ENCODE measurements around the gene CHAC1. TPM values are rescaled to one million over a fixed set of nuclear protein-coding genes. Genes with fewer than 3 reads are reported as not detected.

Gene CHAC1
- total RNA-seq, 5 donors from 2014 or later (not counting 1 experiment from before 2014, with no cell fraction given), result 0.44 to 7.5 (median 7.2) TPM

DNA sequence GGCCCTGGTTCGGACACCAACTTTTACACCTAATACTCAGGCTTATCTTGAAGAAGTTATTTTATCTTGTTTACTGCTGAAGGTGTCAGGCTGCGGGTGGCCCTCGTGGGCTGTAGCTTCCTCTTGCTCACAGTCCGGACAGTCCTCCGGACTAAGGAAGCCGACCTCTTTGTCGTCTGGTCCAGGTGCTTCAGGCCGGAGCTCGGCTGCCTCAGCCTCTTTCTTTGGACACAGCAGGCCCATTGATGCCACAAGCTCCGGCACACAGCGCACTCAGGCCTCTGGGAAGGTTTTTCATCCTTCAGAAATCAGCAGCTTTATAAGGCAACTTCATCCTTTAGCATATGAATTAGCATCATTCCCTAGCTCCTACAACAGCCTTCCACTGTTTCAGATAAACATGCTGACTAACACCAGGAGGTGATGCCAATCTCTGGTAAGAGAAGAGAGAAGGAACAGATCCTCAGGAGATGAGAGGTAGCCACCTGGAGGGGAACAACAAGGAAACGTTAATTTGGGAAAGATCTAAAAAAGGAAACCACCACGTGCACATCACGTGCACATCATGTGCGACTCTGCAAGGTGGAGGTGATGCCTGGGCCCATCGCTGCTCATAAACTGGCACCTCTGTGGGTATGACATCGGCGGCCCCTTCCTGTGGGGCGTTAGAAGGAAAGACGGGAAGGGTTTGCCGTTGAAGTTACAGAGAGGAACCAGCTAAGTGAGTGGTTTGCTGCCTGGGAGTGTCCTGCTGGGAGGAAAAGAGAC lies 4.4 kb upstream of the CHAC1 start:
- no peak overlapping the region for H3K4me3 ChIP-seq (ENCODE audit: control insufficient read depth in 1 of 2, extremely low read depth in 1 of 2, low read length in 1 of 2)
- ChIA-PET CTCF (interaction anchor here in 1 of 2 donors (0.6 kb wide), 2 partner anchors 309 to 744 kb away, joined by 3 to 4 read pairs; no protein-coding TSS in a partner anchor), POLR2A (interaction anchor here (0.6 kb wide), 2 partner anchors 19 to 312 kb away, joined by 3 to 5 read pairs; no protein-coding TSS in a partner anchor)
- ATAC-seq (replicated peaks in 1 of 4) (no peak), DNase-seq (no peak)
- Mint-ChIP-seq H3K27me3 (peaks cover 0 to 3% of the 10 kb centered on the region in 2 donors), H3K4me1 (peaks cover 14 to 23% (median 14%) of the 10 kb centered on the region in 3 donors), H3K4me3 (no peak overlapping the region), H3K27ac (no peak overlapping the region), H3K9me3 (no peaks in the 10 kb centered on the region), H3K36me3 (no peaks in the 10 kb centered on the region)
- H3K9me3 ChIP-seq, result no peaks in the 10 kb centered on the region
- no peak overlapping the region for H3K27ac ChIP-seq (ENCODE audit: low read length)
- peaks cover 0 to 9% of the 10 kb centered on the region in 2 experiments for H3K27me3 ChIP-seq (replicated peaks in 1 of 2; ENCODE audit: control insufficient read depth in 2 of 2, extremely low read depth in 1 of 2, insufficient read depth in 2 of 2, low read length in 1 of 2)
- peaks cover 5 to 15% of the 10 kb centered on the region in 2 experiments for H3K4me1 ChIP-seq (ENCODE audit: control insufficient read depth in 1 of 2, extremely low read depth in 1 of 2, insufficient read depth in 2 of 2, low read length in 2 of 2)
- WGBS (ENCODE audit: insufficient coverage), result 73% methylated on average over 14 of the region's 21 CpGs
- no peaks in the 10 kb centered on the region for H3K36me3 ChIP-seq (ENCODE audit: control insufficient read depth in 2 of 2, extremely low read depth in 1 of 2, insufficient read depth in 1 of 2, low read length in 1 of 2)

DNA sequence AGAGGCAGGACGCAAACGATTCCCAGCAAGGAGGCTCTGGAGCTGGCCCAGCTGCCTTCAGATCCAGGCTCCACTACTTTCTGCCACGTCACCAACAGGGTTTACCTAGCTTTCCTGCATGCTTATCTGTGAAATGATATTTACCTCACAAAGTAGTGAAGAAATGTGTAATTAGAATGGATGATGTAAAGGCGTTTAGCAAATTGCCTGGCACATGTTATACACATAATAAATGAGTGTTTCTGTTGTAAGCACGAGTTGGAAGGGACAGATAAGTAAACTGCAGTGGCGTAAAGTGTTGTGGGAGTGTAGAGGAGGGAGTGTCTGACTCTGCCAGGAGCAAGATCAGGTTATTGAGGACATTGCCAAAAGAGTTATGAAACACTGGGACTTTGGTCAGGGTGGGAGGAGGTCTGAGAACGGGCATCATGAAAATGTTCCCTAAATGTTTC lies 3.5 kb upstream of the CHAC1 start:
- Mint-ChIP-seq H3K27ac (no peak overlapping the region), H3K36me3 (no peaks in the 10 kb centered on the region), H3K4me1 (peaks cover 11 to 25% (median 19%) of the 10 kb centered on the region in 3 donors), H3K9me3 (no peaks in the 10 kb centered on the region), H3K4me3 (no peak overlapping the region), H3K27me3 (peaks cover 0 to 3% of the 10 kb centered on the region in 2 donors)
- Histone ChIP-seq H3K27me3 (replicated peaks in 1 of 2; ENCODE audit: control insufficient read depth in 2 of 2, extremely low read depth in 1 of 2, insufficient read depth in 2 of 2, low read length in 1 of 2) (peaks cover 0 to 6% of the 10 kb centered on the region in 2 experiments), H3K36me3 (ENCODE audit: control insufficient read depth in 2 of 2, extremely low read depth in 1 of 2, insufficient read depth in 1 of 2, low read length in 1 of 2) (no peaks in the 10 kb centered on the region), H3K9me3 (no peaks in the 10 kb centered on the region), H3K4me3 (ENCODE audit: control insufficient read depth in 1 of 2, extremely low read depth in 1 of 2, low read length in 1 of 2) (no peak overlapping the region), H3K4me1 (ENCODE audit: control insufficient read depth in 1 of 2, extremely low read depth in 1 of 2, insufficient read depth in 2 of 2, low read length in 2 of 2) (peaks cover 7 to 19% of the 10 kb centered on the region in 2 experiments), H3K27ac (ENCODE audit: low read length) (no peak overlapping the region)
- DNase-seq (no peak), ATAC-seq (replicated peaks in 1 of 4) (no peak)
- WGBS (ENCODE audit: insufficient coverage), result 66% methylated on average over 5 of the region's 7 CpGs
- CTCF ChIA-PET, result interaction anchor here in 1 of 2 donors (0.6 kb wide), 1 partner anchor 310 kb away, joined by 4 read pairs; no protein-coding TSS in a partner anchor
- POLR2A ChIA-PET, result interaction anchor here (0.6 kb wide), 2 partner anchors 18 to 312 kb away, joined by 3 to 5 read pairs; no protein-coding TSS in a partner anchor

GRCh38 chr15:40951764-40952163 lies 1.5 kb upstream of the CHAC1 start:
- peaks cover 0 to 3% of the 10 kb centered on the region in 2 donors for H3K27me3 Mint-ChIP-seq
- no peak for ATAC-seq (replicated peaks in 1 of 4)
- ChIA-PET CTCF (interaction anchor here (0.7 to 1.5 kb wide), 4 partner anchors 10 to 148 kb away, joined by 3 read pairs; no protein-coding TSS in a partner anchor), POLR2A (interaction anchor here in 1 of 2 donors (1.1 kb wide), 1 partner anchor 11 kb away, joined by 12 read pairs; no protein-coding TSS in a partner anchor)
- peak overlapping the region; percentile 89 to 92 (median 89) for H3K4me3 Mint-ChIP-seq
- H3K27ac ChIP-seq (ENCODE audit: low read length), result no peak overlapping the region
- peaks cover 11 to 21% (median 17%) of the 10 kb centered on the region in 3 donors for H3K4me1 Mint-ChIP-seq
- no peak for DNase-seq
- 100% methylated on average over 1 of the region's 4 CpGs for WGBS (ENCODE audit: insufficient coverage)
- H3K9me3 ChIP-seq, result no peaks in the 10 kb centered on the region
- no peaks in the 10 kb centered on the region for H3K9me3 Mint-ChIP-seq
- H3K36me3 ChIP-seq (ENCODE audit: control insufficient read depth in 2 of 2, extremely low read depth in 1 of 2, insufficient read depth in 1 of 2, low read length in 1 of 2), result no peaks in the 10 kb centered on the region
- no peaks in the 10 kb centered on the region for H3K36me3 Mint-ChIP-seq
- peaks cover 0 to 6% of the 10 kb centered on the region in 2 experiments for H3K27me3 ChIP-seq (replicated peaks in 1 of 2; ENCODE audit: control insufficient read depth in 2 of 2, extremely low read depth in 1 of 2, insufficient read depth in 2 of 2, low read length in 1 of 2)
- H3K27ac Mint-ChIP-seq, result no peak overlapping the region
- peaks cover 7 to 19% of the 10 kb centered on the region in 2 experiments for H3K4me1 ChIP-seq (ENCODE audit: control insufficient read depth in 1 of 2, extremely low read depth in 1 of 2, insufficient read depth in 2 of 2, low read length in 2 of 2)
- no peak overlapping the region for H3K4me3 ChIP-seq (ENCODE audit: control insufficient read depth in 1 of 2, extremely low read depth in 1 of 2, low read length in 1 of 2)

- Mint-ChIP-seq H3K9me3 (no peaks in the 10 kb centered on the region), H3K27ac (peak overlapping the region; percentile 67 to 85), H3K36me3 (no peaks in the 10 kb centered on the region), H3K4me1 (peaks cover 11 to 21% (median 17%) of the 10 kb centered on the region in 3 donors), H3K27me3 (peaks cover 0 to 3% of the 10 kb centered on the region in 2 donors), H3K4me3 (peak overlapping the region; percentile 89 to 92 (median 89))
- Histone ChIP-seq H3K9me3 (no peaks in the 10 kb centered on the region), H3K4me1 (ENCODE audit: control insufficient read depth in 1 of 2, extremely low read depth in 1 of 2, insufficient read depth in 2 of 2, low read length in 2 of 2) (peaks cover 7 to 19% of the 10 kb centered on the region in 2 experiments), H3K27me3 (replicated peaks in 1 of 2; ENCODE audit: control insufficient read depth in 2 of 2, extremely low read depth in 1 of 2, insufficient read depth in 2 of 2, low read length in 1 of 2) (peaks cover 0 to 7% of the 10 kb centered on the region in 2 experiments), H3K27ac (ENCODE audit: low read length) (no peak overlapping the region), H3K4me3 (ENCODE audit: control insufficient read depth in 1 of 2, extremely low read depth in 1 of 2, low read length in 1 of 2) (peak overlapping the region; percentile 78 to 85), H3K36me3 (ENCODE audit: control insufficient read depth in 2 of 2, extremely low read depth in 1 of 2, insufficient read depth in 1 of 2, low read length in 1 of 2) (no peaks in the 10 kb centered on the region)
- ChIA-PET CTCF (interaction anchor here (0.5 to 2.1 kb wide), 7 partner anchors 10 to 149 kb away, joined by 3 to 10 read pairs (median 6); no protein-coding TSS in a partner anchor), POLR2A (interaction anchor here in 1 of 2 donors (1.1 kb wide), 1 partner anchor 12 kb away, joined by 12 read pairs; no protein-coding TSS in a partner anchor)
- ATAC-seq (replicated peaks in 1 of 4), result no peak
- WGBS (ENCODE audit: insufficient coverage), result 62% methylated on average over 23 of the region's 23 CpGs
- DNase-seq, result no peak
Observed at GRCh38 chr15:40952301-40952900, 870 bp upstream of the CHAC1 start.

GRCh38 chr15:40953713-40954074 lies 423 bp downstream of the CHAC1 start:
- H3K4me1 ChIP-seq (ENCODE audit: control insufficient read depth in 1 of 2, extremely low read depth in 1 of 2, insufficient read depth in 2 of 2, low read length in 2 of 2), result peaks cover 7 to 19% of the 10 kb centered on the region in 2 experiments
- peaks cover 0 to 16% of the 10 kb centered on the region in 2 experiments for H3K27me3 ChIP-seq (replicated peaks in 1 of 2; ENCODE audit: control insufficient read depth in 2 of 2, extremely low read depth in 1 of 2, insufficient read depth in 2 of 2, low read length in 1 of 2)
- Mint-ChIP-seq H3K27me3 (peaks cover 0 to 3% of the 10 kb centered on the region in 2 donors), H3K27ac (peak overlapping the region in 1 of 2 donors; percentile 87), H3K4me3 (peak overlapping the region; percentile 89 to 92 (median 89)), H3K4me1 (peaks cover 11 to 21% (median 17%) of the 10 kb centered on the region in 3 donors), H3K36me3 (no peaks in the 10 kb centered on the region), H3K9me3 (no peaks in the 10 kb centered on the region)
- peak overlapping the region; percentile 78 to 85 for H3K4me3 ChIP-seq (ENCODE audit: control insufficient read depth in 1 of 2, extremely low read depth in 1 of 2, low read length in 1 of 2)
- ATAC-seq (replicated peaks in 1 of 4) (peak in 3 of 4 experiments; percentile 1 to 7 (median 5)), DNase-seq (no peak)
- ChIA-PET CTCF (interaction anchor here (0.6 to 2.1 kb wide), 6 partner anchors 11 to 136 kb away, joined by 3 to 10 read pairs (median 5); no protein-coding TSS in a partner anchor), POLR2A (interaction anchor here in 1 of 2 donors (0.6 kb wide), 1 partner anchor 53 kb away, joined by 7 read pairs; no protein-coding TSS in a partner anchor)
- WGBS (ENCODE audit: insufficient coverage), result 16% methylated on average over 15 of the region's 17 CpGs
- H3K27ac ChIP-seq (ENCODE audit: low read length), result no peak overlapping the region
- H3K36me3 ChIP-seq (ENCODE audit: control insufficient read depth in 2 of 2, extremely low read depth in 1 of 2, insufficient read depth in 1 of 2, low read length in 1 of 2), result no peaks in the 10 kb centered on the region
- no peaks in the 10 kb centered on the region for H3K9me3 ChIP-seq

All from T-cell (primary cell).